HL-60 (cell line): ENCODE measurements around the gene UBE2D3.
"Not testable (repeated sequence)": the region's sequence is repeated elsewhere in the genome, so short reads cannot be mapped to it uniquely, and the experiment has no call there.

Source experiments
- DNase-seq, 2 experiments: peaks; one replicate each; pipeline ENCODE4 v3.0.0-alpha.2; 2010 to 2020; ENCODE audit warnings: low read depth in 1 of 2, low spot score in 1 of 2
- H3K27ac ChIP-seq: fragments of 250-450 bp; sonication (Bioruptor Pico); replicated peaks from 2 replicates; pipeline ENCODE4 v1.5.1; 2020; ENCODE audit warnings: mild to moderate bottlenecking, moderate library complexity
- H3K27me3 ChIP-seq: fragments of 250-450 bp; sonication (Bioruptor Pico); 2 replicates; pipeline ENCODE4 v1.5.1; 2021; ENCODE audit warnings: mild to moderate bottlenecking, moderate library complexity; ENCODE audit not compliant: insufficient read depth, poor library complexity, severe bottlenecking
- H3K4me3 ChIP-seq: replicated peaks from 2 replicates; pipeline ENCODE4 v1.5.1; 2011; ENCODE audit warnings: mild to moderate bottlenecking, control low read depth, low read length; ENCODE audit not compliant: insufficient read depth
- GABPA ChIP-seq: IDR thresholded peaks from 2 replicates; pipeline ENCODE4 v1.6.1; 2012; ENCODE audit warnings: low read depth
- POLR2AphosphoS5 ChIP-seq: IDR thresholded peaks from 2 replicates; pipeline ENCODE4 v1.6.1; 2012; ENCODE audit warnings: low read depth
- SPI1 ChIP-seq: IDR thresholded peaks from 2 replicates; pipeline ENCODE4 v1.6.1; 2012; ENCODE audit warnings: low read depth, mild to moderate bottlenecking, borderline replicate concordance
- TF ChIP-seq, protein P1 (sequence below): IDR thresholded peaks from one replicate; pipeline ENCODE4 v1.5.1; 2011; ENCODE audit warnings: low read length, control low read depth, inconsistent platforms; ENCODE audit not compliant: insufficient read depth
- TF ChIP-seq, protein P2 (sequence below): IDR thresholded peaks from 2 replicates; pipeline ENCODE4 v1.6.1; 2012; ENCODE audit warnings: low read depth; ENCODE audit not compliant: insufficient replicate concordance

The UBE2D3 gene

DNA sequence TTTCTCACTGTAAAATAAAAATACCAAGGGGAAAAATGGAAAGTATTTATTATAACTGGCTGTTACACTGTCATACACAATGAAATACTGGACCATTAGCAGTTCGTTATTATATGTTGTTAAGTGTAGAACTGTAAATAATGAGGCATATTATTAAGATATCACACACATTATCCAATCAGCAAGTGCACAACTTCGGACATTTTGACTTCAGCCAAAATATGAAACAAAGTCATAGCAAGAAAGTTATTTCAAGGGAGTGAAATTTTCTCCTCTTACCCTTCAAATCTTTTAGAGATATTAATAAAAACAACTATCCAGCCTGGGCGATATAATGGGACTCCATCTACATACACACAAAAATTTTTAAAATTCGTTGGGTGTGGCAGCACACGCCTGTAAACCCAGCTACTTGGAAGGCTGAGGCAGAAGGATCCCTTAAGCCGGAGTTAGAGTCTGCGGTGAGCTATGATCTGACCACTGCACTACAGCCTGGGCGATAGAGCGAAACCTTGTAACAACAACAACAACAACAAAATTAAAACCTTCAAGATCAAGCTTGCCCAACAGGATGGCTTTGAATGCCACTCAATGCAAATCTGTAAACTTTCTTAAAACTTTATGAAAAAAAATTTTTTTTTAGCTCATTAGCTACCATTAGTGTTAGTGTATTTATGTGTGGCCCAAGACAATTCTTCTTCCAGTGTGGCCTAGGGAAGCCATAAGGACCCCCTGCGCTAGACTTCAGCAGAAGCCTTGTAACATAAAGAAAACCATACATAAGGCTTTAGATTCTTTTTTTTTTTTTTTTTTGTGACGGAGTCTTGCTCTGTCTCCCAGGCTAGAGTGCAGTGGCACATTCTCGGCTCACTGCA lies 40.2 kb upstream of the UBE2D3 start:
- Histone ChIP-seq H3K27ac (peak overlapping the region; percentile 93), H3K27me3 (no peaks in the 10 kb centered on the region), H3K4me3 (peak overlapping the region; percentile 63)
- peak; percentile 36 to 55 for DNase-seq
- TF ChIP-seq, protein P1, sequence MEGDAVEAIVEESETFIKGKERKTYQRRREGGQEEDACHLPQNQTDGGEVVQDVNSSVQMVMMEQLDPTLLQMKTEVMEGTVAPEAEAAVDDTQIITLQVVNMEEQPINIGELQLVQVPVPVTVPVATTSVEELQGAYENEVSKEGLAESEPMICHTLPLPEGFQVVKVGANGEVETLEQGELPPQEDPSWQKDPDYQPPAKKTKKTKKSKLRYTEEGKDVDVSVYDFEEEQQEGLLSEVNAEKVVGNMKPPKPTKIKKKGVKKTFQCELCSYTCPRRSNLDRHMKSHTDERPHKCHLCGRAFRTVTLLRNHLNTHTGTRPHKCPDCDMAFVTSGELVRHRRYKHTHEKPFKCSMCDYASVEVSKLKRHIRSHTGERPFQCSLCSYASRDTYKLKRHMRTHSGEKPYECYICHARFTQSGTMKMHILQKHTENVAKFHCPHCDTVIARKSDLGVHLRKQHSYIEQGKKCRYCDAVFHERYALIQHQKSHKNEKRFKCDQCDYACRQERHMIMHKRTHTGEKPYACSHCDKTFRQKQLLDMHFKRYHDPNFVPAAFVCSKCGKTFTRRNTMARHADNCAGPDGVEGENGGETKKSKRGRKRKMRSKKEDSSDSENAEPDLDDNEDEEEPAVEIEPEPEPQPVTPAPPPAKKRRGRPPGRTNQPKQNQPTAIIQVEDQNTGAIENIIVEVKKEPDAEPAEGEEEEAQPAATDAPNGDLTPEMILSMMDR, result no peak
- no peak for TF ChIP-seq POLR2AphosphoS5
- TF ChIP-seq SPI1, result no peak
- TF ChIP-seq, protein P2, sequence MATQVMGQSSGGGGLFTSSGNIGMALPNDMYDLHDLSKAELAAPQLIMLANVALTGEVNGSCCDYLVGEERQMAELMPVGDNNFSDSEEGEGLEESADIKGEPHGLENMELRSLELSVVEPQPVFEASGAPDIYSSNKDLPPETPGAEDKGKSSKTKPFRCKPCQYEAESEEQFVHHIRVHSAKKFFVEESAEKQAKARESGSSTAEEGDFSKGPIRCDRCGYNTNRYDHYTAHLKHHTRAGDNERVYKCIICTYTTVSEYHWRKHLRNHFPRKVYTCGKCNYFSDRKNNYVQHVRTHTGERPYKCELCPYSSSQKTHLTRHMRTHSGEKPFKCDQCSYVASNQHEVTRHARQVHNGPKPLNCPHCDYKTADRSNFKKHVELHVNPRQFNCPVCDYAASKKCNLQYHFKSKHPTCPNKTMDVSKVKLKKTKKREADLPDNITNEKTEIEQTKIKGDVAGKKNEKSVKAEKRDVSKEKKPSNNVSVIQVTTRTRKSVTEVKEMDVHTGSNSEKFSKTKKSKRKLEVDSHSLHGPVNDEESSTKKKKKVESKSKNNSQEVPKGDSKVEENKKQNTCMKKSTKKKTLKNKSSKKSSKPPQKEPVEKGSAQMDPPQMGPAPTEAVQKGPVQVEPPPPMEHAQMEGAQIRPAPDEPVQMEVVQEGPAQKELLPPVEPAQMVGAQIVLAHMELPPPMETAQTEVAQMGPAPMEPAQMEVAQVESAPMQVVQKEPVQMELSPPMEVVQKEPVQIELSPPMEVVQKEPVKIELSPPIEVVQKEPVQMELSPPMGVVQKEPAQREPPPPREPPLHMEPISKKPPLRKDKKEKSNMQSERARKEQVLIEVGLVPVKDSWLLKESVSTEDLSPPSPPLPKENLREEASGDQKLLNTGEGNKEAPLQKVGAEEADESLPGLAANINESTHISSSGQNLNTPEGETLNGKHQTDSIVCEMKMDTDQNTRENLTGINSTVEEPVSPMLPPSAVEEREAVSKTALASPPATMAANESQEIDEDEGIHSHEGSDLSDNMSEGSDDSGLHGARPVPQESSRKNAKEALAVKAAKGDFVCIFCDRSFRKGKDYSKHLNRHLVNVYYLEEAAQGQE, result no peak
- TF ChIP-seq GABPA, result no peak

DNA sequence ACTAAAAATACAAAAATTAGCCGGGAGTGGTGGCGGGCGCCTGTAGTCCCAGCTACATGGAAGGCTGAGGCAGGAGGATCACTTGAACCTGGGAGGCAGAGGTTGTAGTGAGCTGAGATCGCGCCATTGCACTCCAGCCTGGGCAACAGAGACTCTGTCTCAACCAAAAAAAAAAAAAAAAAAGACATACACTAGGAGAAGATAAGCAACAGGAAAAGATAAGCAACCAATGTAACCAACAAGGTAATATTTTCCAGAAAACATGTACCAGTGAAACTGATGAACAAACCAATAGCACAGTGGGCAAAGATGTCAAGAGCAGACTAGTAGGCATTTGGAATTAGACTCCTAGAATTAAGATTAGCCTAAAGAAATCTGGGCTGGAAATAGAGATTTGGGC lies 38.0 kb upstream of the UBE2D3 start:
- H3K4me3 ChIP-seq, H3K27ac ChIP-seq, H3K27me3 ChIP-seq, DNase-seq: not testable (repeated sequence)

DNA sequence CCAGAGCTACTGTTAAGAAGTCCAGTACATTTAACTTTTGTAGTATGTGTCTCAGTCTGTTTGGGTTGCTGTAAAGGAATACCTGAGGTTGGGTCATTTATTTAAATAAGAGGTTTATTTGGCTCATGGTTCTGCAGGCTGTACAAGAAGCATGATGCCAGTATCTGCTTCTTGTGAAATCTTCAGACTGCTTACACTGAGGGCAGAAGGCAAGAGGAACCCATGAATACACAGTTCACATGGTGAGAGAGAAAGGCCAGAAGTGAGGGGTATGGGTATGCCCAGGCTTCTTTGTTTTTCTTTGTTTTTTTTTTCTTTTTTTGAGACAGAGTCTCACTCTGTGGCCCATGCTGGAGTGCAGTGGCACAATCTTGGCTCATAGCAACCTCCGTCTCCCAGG lies 35.4 kb upstream of the UBE2D3 start:
- H3K4me3 ChIP-seq, result no peak overlapping the region
- peak in 1 of 2 experiments; percentile 35 for DNase-seq
- H3K27ac ChIP-seq, result no peak overlapping the region
- no peaks in the 10 kb centered on the region for H3K27me3 ChIP-seq
- TF ChIP-seq GABPA (no peak), SPI1 (no peak), POLR2AphosphoS5 (no peak)
- TF ChIP-seq, protein P1, result no peak
- TF ChIP-seq, protein P2, result no peak

DNA sequence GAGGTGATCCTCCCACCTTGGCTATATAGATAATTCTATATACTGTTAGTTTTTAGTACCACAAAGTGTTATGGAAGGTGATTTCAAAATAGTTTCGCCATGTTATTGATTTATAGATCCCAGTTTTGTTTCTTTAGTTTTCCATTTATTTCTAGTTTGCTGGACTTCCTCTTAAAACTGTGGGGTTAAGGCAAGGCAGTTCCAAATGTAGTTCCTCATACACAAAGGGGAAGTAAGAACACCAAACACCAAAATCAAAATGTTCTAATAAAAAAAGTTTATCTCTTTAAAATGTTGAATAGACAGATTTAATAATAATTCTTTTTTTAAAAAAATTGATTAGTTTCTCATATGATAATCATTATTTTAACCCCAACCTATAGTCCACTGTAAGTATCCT lies 34.7 kb upstream of the UBE2D3 start:
- Histone ChIP-seq H3K27ac (no peak overlapping the region), H3K4me3 (no peak overlapping the region)
- DNase-seq, result peak; percentile 26 to 28

More for the DNA sequence above, 34.7 kb upstream of the UBE2D3 start:
- TF ChIP-seq SPI1, result peak; percentile 89
- TF ChIP-seq GABPA, result no peak
- no peaks in the 10 kb centered on the region for H3K27me3 ChIP-seq
